B cell (primary cell): Measurements from ENCODE around the gene TRAF3. TPM values are rescaled to one million over a fixed set of nuclear protein-coding genes. Genes with fewer than 3 reads are reported as not detected.

Experiments
- ATAC-seq: fragments of 200-7000 bp; cut with Tn5 transposase; one replicate; pipeline ENCODE4 v1.10.0; 2021; ENCODE audit warnings: low read depth, mild to moderate bottlenecking, moderate number of reproducible peaks, moderate library complexity
- CTCF ChIA-PET: fragments of 350-600 bp; sonication (Branson Sonifier 250); formaldehyde crosslinking; loops from one replicate; lab custom pipeline; 2021; ENCODE audit warnings: antibody characterized with exemption, inconsistent platforms; lab: Charles Lee
- POLR2A ChIA-PET: fragments of 350-600 bp; sonication (Branson Sonifier 250); formaldehyde crosslinking; loops from one replicate; lab custom pipeline; 2021; ENCODE audit warnings: antibody characterized with exemption; lab: Charles Lee
- DNase-seq: peaks from one replicate; pipeline ENCODE4 v3.0.0; 2013
- H2AFZ ChIP-seq: 2 replicates; pipeline ENCODE4 v1.6.1; 2012; ENCODE audit warnings: mild to moderate bottlenecking, low read depth, low read length; ENCODE audit not compliant: insufficient read depth, poor library complexity, severe bottlenecking
- H3K27ac ChIP-seq, 2 donors: 1 replicate in 1 of 2; 2 replicates in 1 of 2; pipeline ENCODE4 v1.5.1; 2012 to 2013; ENCODE audit warnings: low read length in 2 of 2, mild to moderate bottlenecking in 2 of 2, moderate library complexity in 1 of 2
- H3K27me3 ChIP-seq, 4 experiments: fragments of 200-600 bp in 1 of 4; sonication (generic) in 1 of 4; replicated peaks in 1 of 4; 1 replicate in 2 of 4; 2 replicates in 2 of 4; pipeline versions ENCODE4 v1.6.1 to v1.7.0; 2013 to 2016; ENCODE audit warnings: low read length in 3 of 4, mild to moderate bottlenecking in 2 of 4, mixed read lengths in 1 of 4, moderate library complexity in 1 of 4; ENCODE audit not compliant: insufficient read depth in 4 of 4, control insufficient read depth in 3 of 4; ENCODE audit errors: control extremely low read depth in 1 of 4
- H3K36me3 ChIP-seq, 2 experiments: replicated peaks in 1 of 2; 1 replicate in 1 of 2; 2 replicates in 1 of 2; pipeline versions ENCODE4 v1.6.1 to v1.7.1; 2013; ENCODE audit warnings: low read length in 1 of 2; ENCODE audit not compliant: insufficient read depth in 2 of 2, control insufficient read depth in 1 of 2; ENCODE audit errors: control extremely low read depth in 1 of 2, extremely low read depth in 1 of 2
- H3K4me1 ChIP-seq, 2 donors: fragments of 200-600 bp in 1 of 2; sonication (generic) in 1 of 2; 1 replicate in 1 of 2; 2 replicates in 1 of 2; pipeline versions ENCODE4 v1.5.1 to v1.6.1; 2013 to 2017; ENCODE audit warnings: low read length in 2 of 2; ENCODE audit not compliant: control insufficient read depth in 2 of 2, insufficient read depth in 2 of 2
- H3K4me2 ChIP-seq: replicated peaks from 2 replicates; pipeline ENCODE3; 2012; ENCODE audit warnings: mild to moderate bottlenecking, low read depth, low read length; ENCODE audit not compliant: poor library complexity, severe bottlenecking
- H3K4me3 ChIP-seq, 5 experiments: fragments of 200-600 bp in 1 of 5; sonication (generic) in 1 of 5; 1 replicate in 3 of 5; 2 replicates in 2 of 5; pipeline versions ENCODE4 v1.5.1 to v1.7.0; 2011 to 2016; ENCODE audit warnings: low read length in 4 of 5, mild to moderate bottlenecking in 4 of 5, low read depth in 2 of 5, control low read depth in 1 of 5, moderate library complexity in 1 of 5; ENCODE audit not compliant: insufficient read depth in 1 of 5; ENCODE audit errors: control extremely low read depth in 1 of 5, extremely low read depth in 1 of 5
- H3K79me2 ChIP-seq: fragments of 200-600 bp; sonication (generic); one replicate; pipeline ENCODE4 v1.6.0; 2016; ENCODE audit warnings: low read length; ENCODE audit not compliant: control insufficient read depth, insufficient read depth
- H3K9ac ChIP-seq: fragments of 200-600 bp; sonication (generic); 2 replicates; pipeline ENCODE4 v1.6.1; 2017; ENCODE audit warnings: mild to moderate bottlenecking, low read length, moderate library complexity
- H3K9me3 ChIP-seq, 3 donors: one replicate each; pipeline versions ENCODE4 v1.6.1 to v1.7.1; 2013; ENCODE audit warnings: low read length in 2 of 3; ENCODE audit not compliant: control insufficient read depth in 2 of 3, insufficient read depth in 1 of 3; ENCODE audit errors: control extremely low read depth in 1 of 3
- H4K20me1 ChIP-seq: 2 replicates; pipeline ENCODE4 v1.6.0; 2012; ENCODE audit warnings: mild to moderate bottlenecking, low read length; ENCODE audit not compliant: insufficient read depth, control insufficient read depth, poor library complexity, severe bottlenecking
- H3K27ac Mint-ChIP-seq: one replicate; pipeline ENCODE4 v1.8.0; 2021; ENCODE audit warnings: mixed read lengths
- H3K27me3 Mint-ChIP-seq: one replicate; pipeline ENCODE4 v1.8.0; 2021; ENCODE audit warnings: mixed read lengths
- H3K4me1 Mint-ChIP-seq: one replicate; pipeline ENCODE4 v1.8.0; 2021; ENCODE audit warnings: mixed read lengths
- H3K4me3 Mint-ChIP-seq: one replicate; pipeline ENCODE4 v1.8.0; 2021; ENCODE audit warnings: mixed read lengths
- H3K9me3 Mint-ChIP-seq: one replicate; pipeline ENCODE4 v1.8.0; 2022; ENCODE audit warnings: mixed read lengths; ENCODE audit not compliant: insufficient read depth
- CTCF ChIP-seq: fragments of 200-600 bp; IDR thresholded peaks from one replicate; pipeline ENCODE4 v1.8.0; 2022; ENCODE audit warnings: antibody characterized with exemption, mild to moderate bottlenecking
- EZH2 ChIP-seq: IDR thresholded peaks from 2 replicates; pipeline ENCODE4 v1.6.1; 2012; ENCODE audit warnings: borderline replicate concordance, low read depth, mild to moderate bottlenecking, moderate library complexity, low read length; ENCODE audit not compliant: insufficient read depth, poor library complexity, severe bottlenecking
- whole genome bisulfite sequencing: methylation state at CpG from one replicate; pipeline ENCODE4 v1.1.5; 2013; ENCODE audit warnings: missing lambda C conversion rate; ENCODE audit not compliant: insufficient coverage; 5-methylcytosine and 5-hydroxymethylcytosine counted together
- intact Hi-C: fragments of 100-400 bp; cut with micrococcal nuclease; formaldehyde crosslinking; loops from one replicate; pipeline ENCODE4 v1.10.0; 2022
- polyA plus RNA-seq: library from polyadenylated mRNA; depleted of rRNA; stranded (reverse); fragments of >200 nt; gene quantifications from 2 replicates; pipeline ENCODE4 v1.2.3, GENCODE V29; 2012
- total RNA-seq, 2 donors: library from RNA; stranded (reverse); fragments of 120-200 nt in 1 of 2; gene quantifications; 1 replicate in 1 of 2; 2 replicates in 1 of 2; pipeline versions ENCODE4 v1.2.3 to v1.2.4, GENCODE V29; 2013 to 2022

TRAF3 gene
- total and polyA plus RNA-seq, 2 donors (not counting 1 experiment from before 2014, with no cell fraction given) = 42.8 to 89.8 TPM

- intact Hi-C loops = no loop called here
- no peak overlapping the region for H3K9ac ChIP-seq
- no peak overlapping the region for H3K27ac ChIP-seq
- no peak overlapping the region for H2AFZ ChIP-seq
- peaks cover 7 to 14% of the 10 kb centered on the region in 2 donors for H3K4me1 ChIP-seq
- ATAC-seq (no peak), DNase-seq (no peak)
- Mint-ChIP-seq H3K4me1 (peaks cover 21% of the 10 kb centered on the region), H3K4me3 (no peak overlapping the region), H3K9me3 (no peaks in the 10 kb centered on the region), H3K27ac (no peak overlapping the region), H3K27me3 (no peaks in the 10 kb centered on the region)
- no peak overlapping the region for H3K4me2 ChIP-seq
- ChIA-PET CTCF (no interaction called here), POLR2A (interaction anchor here (0.7 kb wide), 1 partner anchor 29 kb away, joined by 4 read pairs; no protein-coding TSS in a partner anchor)
- H3K27me3 ChIP-seq = no peaks in the 10 kb centered on the region
- TF ChIP-seq EZH2 (no peak), CTCF (no peak)
- H3K4me3 ChIP-seq = no peak overlapping the region
- peaks cover 44% of the 10 kb centered on the region for H4K20me1 ChIP-seq
- peaks cover 0 to 33% of the 10 kb centered on the region in 2 experiments for H3K36me3 ChIP-seq
- no CpG with 5 or more reads among the region's 4 CpGs for WGBS
- peaks cover 2 to 7% (median 2%) of the 10 kb centered on the region in 3 donors for H3K9me3 ChIP-seq
- peaks cover 95% of the 10 kb centered on the region for H3K79me2 ChIP-seq
Measured at GRCh38 chr14:102854091-102854703, 76.9 kb downstream of the TRAF3 start.

GRCh38 chr14:102856179-102856578, 78.9 kb downstream of the TRAF3 start:
- Mint-ChIP-seq H3K4me3 (no peak overlapping the region), H3K27ac (no peak overlapping the region), H3K9me3 (no peaks in the 10 kb centered on the region), H3K4me1 (peaks cover 10% of the 10 kb centered on the region), H3K27me3 (no peaks in the 10 kb centered on the region)
- H3K9ac ChIP-seq = no peak overlapping the region
- H3K4me3 ChIP-seq = no peak overlapping the region
- H3K79me2 ChIP-seq = peaks cover 94% of the 10 kb centered on the region
- no peaks in the 10 kb centered on the region for H3K27me3 ChIP-seq
- H3K9me3 ChIP-seq = peaks cover 2 to 11% (median 8%) of the 10 kb centered on the region in 3 donors
- intact Hi-C loops = no loop called here
- DNase-seq = no peak
- no peak overlapping the region for H3K27ac ChIP-seq
- no peak overlapping the region for H3K4me2 ChIP-seq
- ATAC-seq = no peak
- H3K4me1 ChIP-seq = peaks cover 0 to 5% of the 10 kb centered on the region in 2 donors
- POLR2A ChIA-PET = interaction anchor here (0.7 kb wide), 1 partner anchor 22 kb away, joined by 13 read pairs; no protein-coding TSS in a partner anchor
- TF ChIP-seq EZH2 (no peak), CTCF (no peak)
- 86% methylated on average over 1 of the region's 2 CpGs for WGBS
- H4K20me1 ChIP-seq = peaks cover 36% of the 10 kb centered on the region
- H3K36me3 ChIP-seq = peaks cover 0 to 40% of the 10 kb centered on the region in 2 experiments
- no peak overlapping the region for H2AFZ ChIP-seq
- CTCF ChIA-PET = interaction anchor here (1.2 kb wide), 1 partner anchor 82 kb away, joined by 3 read pairs; no protein-coding TSS in a partner anchor
